ENCODE results near the gene MOK.
"Not testable (repeated sequence)": the region's sequence is repeated elsewhere in the genome, so short reads cannot be mapped to it uniquely, and the experiment has no call there.

Gene MOK

DNA sequence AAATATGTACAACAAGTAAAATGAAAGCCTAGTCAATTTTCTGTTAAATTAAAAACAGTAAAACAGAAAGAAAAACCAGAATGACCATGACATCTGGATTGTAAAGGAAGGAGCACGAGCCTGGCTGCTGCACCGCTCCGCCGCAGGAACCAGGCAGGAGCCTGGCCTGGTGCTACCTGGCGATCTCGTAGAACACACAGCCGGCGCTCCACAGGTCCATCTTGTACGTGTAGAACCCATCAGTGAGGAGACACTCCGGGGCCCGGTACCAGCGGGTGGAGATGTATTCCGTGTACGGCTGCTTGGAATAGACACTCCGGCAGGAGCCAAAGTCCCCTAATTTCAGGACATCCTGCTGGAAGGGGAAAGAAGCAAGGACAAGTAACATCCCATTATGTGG lies 54.3 kb downstream of the MOK start:
- in situ Hi-C loops (cut with MboI; ENCODE audit: low sequenced_read_pairs), result no loop called here

DNA sequence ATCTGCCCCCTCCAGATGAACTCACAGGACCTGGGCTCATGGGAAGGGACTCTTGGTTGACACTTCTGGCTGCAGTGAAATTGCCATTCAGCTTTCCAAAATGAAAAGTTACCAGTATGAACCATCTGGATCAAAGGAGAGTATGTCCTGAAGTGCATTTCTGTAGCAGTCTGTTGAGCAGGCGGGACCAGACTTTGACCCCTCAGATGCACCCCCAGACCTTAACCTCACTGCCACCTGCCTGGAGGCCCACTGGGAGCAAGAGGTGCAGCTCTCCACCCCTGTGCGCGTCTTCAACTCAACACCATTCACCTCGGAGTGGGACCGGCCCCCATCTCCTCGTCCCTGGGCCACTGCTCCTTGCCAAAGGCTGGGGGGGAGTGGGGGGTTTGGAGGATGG lies 55.0 kb downstream of the MOK start:
- in situ Hi-C loops (cut with MboI; ENCODE audit: low sequenced_read_pairs), result no loop called here

- in situ Hi-C loops (cut with MboI; ENCODE audit: low sequenced_read_pairs), result no loop called here
Observed at GRCh38 chr14:102249041-102249440, 55.9 kb downstream of the MOK start.

DNA sequence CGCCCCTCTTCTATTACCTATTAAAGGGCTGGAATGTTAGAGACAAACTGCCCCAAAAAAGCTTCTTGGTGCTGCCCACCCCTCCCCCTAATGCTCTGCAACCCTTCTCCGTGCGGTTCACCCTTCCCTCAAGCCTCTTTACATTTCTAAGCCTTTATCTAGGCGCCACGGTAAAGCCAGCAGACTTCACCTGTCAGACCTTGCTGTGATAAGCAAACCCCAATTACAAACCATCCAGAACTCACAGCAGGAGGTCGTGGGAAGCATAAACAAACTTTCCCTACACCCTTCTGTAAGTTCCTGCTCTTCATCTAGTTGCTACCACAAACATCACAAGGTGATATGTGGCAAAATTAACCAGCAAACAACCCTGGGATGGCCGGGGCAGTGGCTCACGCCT lies 56.8 kb downstream of the MOK start:
- in situ Hi-C loops (cut with MboI; ENCODE audit: low sequenced_read_pairs), result no loop called here

DNA sequence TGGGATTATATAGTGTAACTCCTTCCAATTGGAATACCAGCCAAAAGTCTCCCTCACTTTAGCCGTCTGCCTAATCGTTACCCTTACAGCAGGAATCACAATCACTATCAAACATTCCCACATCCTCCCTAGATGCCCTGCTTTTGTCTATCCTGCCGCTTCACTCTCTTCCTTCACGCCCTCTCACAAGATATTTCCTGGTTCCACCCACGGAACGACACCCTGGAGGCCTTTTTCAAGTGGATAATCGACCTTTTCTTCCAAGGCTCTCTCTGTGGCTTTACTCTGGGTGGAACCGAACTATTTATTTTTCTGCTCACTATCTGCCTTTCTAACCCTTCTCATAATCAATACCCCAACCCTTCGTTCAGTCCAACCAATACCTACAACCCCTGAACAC lies 58.9 kb downstream of the MOK start:
- in situ Hi-C loops (cut with MboI; ENCODE audit: low sequenced_read_pairs), result no loop called here

DNA sequence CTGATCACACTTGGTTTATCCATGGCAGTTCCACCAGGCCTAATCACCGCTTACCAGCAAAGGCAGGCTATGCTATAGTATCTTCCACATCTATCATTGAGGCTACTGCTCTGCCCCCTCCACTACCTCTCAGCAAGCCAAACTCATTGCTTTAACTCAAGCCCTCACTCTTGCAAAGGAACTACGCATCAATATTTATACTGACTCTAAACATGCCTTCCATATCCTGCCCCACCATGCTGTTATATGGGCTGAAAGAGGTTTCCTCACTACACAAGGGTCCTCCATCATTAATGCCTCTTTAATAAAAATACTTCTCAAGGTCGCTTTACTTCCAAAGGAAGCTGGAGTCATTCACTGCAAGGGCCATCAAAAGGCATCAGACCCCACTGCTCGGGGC lies 61.2 kb downstream of the MOK start:
- in situ Hi-C loops (cut with MboI; ENCODE audit: low sequenced_read_pairs), result not testable (repeated sequence)

DNA sequence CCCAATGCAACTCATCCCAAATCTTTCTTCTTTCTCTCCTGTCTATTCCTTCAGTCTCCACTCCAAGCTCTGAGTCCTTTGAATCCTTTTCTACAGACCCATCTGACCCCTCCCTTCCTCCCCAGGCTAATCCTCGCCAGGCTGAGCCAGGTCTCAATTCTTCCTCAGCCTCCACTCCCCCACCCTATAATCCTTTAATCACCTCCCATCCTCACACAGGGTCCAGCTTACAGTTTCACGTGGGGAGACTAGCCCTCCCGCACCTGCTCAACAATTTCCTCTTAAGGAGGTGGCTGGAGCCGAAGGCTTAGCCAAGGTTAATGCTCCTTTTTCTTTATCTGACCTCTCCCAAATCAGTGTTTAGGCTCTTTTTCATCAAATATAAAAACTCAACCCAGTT lies 63.8 kb downstream of the MOK start:
- in situ Hi-C loops (cut with MboI; ENCODE audit: low sequenced_read_pairs), result no loop called here

DNA sequence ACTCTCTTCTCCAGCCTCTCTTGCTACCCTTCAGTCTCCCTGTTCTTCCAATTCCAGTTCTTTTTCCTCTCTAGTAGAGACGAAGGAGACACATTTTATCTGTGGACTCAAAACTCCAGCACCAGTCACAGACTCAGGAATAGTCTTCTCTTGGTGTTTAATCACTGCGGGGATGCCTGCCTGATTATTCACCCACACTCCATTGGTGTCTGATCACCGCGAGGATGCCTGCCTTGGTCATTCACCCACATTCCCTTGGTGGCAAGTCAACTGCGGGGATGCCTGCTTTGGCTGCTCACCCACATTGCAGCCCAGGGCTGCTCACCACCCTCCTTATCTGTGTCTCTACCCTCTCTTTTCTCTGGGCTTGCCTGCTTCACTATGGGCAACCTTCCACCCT lies 64.5 kb downstream of the MOK start:
- in situ Hi-C loops (cut with MboI; ENCODE audit: low sequenced_read_pairs), result not testable (repeated sequence)

DNA sequence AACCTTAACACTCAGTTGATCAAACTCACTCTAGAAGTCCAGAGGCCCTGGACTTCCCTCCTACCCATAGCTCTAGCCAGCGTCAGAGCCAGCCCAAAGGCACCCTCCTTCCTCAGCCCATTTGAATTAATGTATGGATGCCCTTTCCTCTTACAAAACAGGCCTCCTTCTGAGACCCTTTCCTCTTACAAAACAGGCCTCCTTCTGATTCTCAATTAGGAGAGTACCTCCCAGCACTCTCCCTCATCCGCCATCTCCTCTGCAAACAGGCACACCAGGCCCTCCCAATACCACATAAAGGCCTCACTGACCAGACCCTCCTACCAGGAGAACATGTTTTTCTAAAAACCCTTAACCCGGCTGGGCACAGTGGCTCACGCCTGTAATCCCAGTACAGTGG lies 65.7 kb downstream of the MOK start:
- in situ Hi-C loops (cut with MboI; ENCODE audit: low sequenced_read_pairs), result no loop called here

- in situ Hi-C loops (cut with MboI; ENCODE audit: low sequenced_read_pairs), result no loop called here
Observed at GRCh38 chr14:102238766-102239165, 66.2 kb downstream of the MOK start.

DNA sequence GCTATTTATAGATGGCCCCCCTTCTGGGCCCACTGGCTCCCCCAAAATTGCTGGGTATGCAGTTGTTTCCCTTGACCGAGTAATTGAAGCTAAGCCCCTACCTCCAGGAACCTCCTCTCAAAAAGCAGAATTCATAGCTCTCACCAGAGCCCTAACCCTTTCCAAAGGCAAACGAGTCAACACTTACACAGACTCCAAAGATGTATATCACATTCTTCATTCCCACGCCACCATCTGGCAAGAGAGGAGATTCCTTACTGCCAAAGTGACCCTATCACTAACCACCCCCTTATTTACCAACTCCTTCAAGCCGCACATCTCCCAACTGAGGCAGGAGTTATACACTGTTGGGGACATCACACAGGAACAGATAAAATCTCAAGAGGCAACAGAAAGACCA lies 66.8 kb downstream of the MOK start:
- in situ Hi-C loops (cut with MboI; ENCODE audit: low sequenced_read_pairs), result no loop called here

- in situ Hi-C loops (cut with MboI; ENCODE audit: low sequenced_read_pairs), result no loop called here
Observed at GRCh38 chr14:102236026-102236425, 68.9 kb downstream of the MOK start.

DNA sequence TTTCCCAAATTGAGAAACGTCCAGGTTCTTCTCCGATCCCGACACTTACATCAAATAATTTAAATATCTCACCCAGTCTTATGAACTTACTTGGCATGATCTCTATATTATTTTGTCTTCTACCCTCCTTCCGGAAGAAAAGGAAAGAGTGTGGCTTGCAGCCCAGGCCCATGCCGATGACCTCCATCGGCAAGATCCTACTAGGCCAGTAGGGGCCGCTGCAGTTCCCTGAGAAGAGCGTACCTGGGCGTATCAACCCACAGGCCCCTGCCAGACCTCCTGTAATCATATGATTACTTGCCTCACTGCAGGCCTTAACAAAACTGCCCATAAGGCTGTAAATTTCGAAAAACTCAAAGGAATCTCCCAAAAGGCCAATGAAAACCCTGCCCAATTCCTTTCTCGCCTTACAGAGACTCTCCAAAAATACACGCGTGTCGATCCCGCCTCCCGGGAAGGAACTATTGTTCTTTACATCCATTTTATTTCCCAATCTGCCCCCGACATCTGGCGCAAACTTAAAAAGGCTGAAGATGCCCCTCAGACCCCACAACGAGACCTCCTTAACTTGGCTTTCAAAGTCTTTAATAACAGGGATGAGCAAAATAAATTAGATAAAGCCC lies 69.6 kb downstream of the MOK start:
- in situ Hi-C loops (cut with MboI; ENCODE audit: low sequenced_read_pairs), result no loop called here

DNA sequence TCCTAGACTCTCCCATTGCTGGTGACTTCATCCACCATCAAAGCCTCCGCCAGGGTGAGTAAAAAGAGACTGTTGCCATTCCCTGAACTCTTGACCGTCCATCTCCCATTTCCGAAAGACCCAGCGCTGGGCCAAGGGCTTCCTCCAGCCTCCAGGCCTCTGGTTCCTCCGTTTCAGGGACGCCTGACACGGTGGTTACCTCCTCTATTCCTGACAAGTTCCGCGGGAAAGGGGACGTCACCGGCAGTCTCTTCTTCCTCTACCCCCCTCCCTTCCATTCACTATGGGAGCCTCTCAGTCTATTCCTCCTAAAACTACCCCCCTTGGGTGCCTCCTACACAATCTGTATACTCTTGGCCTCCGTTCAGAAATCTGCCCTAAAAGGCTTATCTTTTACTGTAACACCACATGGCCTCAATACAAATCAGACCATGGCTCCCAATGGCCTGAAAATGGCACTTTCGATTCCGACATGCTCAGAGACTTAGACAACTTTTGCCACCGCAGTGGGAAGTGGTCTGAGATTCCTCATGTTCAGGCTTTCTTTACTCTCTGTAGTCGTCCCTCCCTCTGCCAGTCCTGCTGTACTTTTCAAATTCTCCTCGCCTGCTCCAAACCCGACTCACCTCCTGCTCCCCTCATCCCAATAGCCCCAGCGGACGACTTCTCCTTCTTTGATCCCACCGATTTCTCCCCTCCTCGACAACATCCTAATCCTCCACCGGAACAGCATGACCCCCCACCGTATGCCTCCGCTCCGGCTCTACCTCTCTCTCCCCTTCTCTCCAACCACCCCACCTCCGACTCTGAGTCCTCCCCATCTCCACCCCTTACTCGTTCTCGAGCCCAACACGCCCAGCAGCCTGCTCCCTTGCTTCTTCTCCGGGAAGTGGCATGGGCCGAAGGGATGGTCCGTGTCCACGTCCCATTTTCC lies 70.4 kb downstream of the MOK start:
- in situ Hi-C loops (cut with MboI; ENCODE audit: low sequenced_read_pairs), result no loop called here

- in situ Hi-C loops (cut with MboI; ENCODE audit: low sequenced_read_pairs), result no loop called here
Observed at GRCh38 chr14:102233081-102233480, 71.9 kb downstream of the MOK start.

DNA sequence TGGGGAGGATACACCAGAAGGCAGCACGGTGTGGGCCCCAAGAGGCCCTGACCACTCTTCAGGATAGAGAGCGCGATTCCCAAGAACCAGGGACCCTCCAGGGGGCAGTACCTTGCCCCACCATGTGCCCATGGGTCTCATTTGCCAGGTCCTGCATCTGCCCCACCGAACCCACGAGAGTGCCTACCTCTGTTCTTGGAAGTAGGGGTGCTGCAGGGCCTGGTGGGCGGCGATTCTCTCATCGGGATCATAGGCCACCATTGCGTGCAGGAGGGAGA lies 72.7 kb downstream of the MOK start:
- in situ Hi-C loops (cut with MboI; ENCODE audit: low sequenced_read_pairs), result no loop called here

DNA sequence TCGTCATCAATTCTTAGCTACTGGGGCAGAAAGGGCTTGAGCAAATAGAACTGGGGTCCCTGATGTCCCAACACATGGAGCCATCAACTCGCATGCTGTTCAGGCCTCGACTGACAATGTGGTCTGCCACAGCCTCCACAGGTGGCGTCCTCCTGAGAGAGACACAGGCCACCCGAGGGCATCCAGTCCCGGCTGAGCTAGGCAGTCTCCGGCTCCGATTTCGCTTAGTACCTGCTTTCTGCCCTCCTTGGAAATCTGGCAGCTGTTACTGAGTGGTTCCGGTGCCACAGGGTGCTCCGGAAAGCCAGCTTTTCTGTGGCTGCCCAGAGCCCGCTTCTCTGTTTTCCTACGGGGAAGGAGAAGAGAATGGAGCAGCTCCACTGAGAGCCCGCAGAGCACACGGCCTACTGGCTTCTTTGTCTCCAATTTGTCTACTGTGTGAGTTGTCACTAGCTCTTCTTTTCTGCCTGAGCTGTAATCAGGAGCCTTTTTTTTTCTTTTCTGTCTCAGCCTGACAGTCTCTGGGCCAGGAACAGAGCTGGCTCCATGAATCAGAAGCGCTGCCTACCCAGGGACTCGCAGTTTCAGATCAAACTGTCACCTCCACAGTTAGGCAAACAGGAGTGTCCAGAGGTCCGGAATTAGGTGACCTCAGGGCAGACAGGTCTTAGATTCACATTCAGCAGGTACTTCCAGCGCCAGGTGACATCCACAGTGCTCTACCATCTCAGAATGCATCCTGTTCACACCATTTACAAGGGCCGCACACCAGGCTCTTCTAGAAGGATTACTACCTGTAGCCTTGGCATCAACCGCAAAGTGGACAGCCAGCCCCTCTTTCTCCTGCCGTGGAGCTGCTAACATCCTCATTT lies 73.3 kb downstream of the MOK start:
- in situ Hi-C loops (cut with MboI; ENCODE audit: low sequenced_read_pairs), result no loop called here

DNA sequence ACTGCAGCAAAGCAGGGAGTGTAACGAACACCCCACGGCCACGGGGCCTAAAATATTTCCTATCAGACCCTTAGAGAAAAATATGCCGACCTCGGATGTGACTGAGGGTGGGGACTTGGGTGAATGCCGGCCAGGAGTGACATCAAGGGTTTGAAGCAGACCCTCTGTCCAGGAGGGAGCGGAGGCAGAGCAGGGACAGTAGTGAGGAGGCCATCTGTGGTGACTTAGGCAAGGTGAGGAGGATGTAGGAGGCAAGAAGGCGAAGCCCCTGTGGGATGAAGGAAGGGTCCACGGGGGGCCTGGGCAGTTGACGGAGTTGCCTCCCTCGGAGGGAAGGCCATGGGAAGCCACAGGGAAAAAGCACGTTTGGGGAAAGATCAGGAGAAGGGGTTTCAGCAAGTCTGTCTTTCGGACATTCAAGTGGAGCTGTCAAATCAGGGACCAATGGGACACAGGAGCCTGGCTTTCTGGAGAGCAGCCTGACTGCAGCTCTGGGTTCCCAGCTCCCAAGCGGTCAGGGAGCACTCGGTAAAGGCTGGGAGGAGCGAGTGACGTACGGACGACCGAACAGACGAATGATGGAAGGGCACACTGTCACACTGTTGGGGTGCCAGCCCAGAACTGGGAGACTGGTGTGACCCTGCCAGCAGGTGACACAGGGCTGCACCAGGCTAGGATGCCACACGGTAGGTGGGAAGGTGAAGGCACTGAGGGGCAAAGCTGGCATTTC lies 74.3 kb downstream of the MOK start:
- in situ Hi-C loops (cut with MboI; ENCODE audit: low sequenced_read_pairs), result no loop called here

- in situ Hi-C loops (cut with MboI; ENCODE audit: low sequenced_read_pairs), result no loop called here
Observed at GRCh38 chr14:102229739-102230092, 75.2 kb downstream of the MOK start.

DNA sequence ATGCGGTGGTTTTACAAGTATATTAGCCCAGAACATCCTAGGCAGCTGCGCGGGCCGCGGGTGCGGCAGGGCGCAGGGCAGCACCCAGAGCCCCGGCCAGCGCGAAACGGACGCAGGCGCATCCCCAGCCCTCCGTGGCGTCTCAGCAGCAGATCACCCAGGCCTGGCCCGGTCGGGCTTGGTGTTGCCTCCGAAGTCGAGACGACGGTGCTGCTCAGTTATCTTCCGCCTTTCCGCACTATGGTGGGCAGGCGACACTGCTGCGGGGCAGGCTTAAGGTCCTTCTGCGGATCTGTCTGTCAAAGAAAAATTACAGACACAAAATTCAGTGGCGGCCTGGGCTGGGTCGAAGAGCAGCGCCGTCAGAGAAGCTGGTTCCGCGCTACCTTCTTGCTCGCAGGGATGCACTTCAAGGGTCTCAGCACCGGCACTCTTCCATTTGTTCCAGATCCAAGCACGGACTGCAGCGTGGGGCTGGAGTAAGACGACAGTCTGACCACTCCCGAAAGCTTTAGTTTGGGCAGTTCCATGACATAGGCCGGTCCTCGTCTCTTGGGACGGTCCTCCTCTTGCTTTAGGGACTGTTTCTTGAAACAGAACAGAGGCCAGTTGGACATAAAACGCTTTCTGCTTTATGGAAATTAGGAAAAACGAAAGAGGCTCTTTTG lies 75.8 kb downstream of the MOK start:
- in situ Hi-C loops (cut with MboI; ENCODE audit: low sequenced_read_pairs), result no loop called here

Data from HL-60/S4 treated with phorbol 12-myristate 13-acetate at 8.2 ng/mL for 4 days and 3 days (cell line).